Transverse colon (tissue), 4 donors: ENCODE data around the gene DYNC2H1. TPM values are rescaled to one million over a fixed set of nuclear protein-coding genes. Genes with fewer than 3 reads are reported as not detected.

Experiments used
- DNase-seq: peaks from one replicate; pipeline ENCODE4 v3.0.0-alpha.2; 2019
- H3K27ac ChIP-seq, 4 donors: fragments of 200-600 bp; sonication (generic); 2 replicates each; pipeline ENCODE4 v1.5.1; 2016 to 2018; ENCODE audit warnings: inconsistent platforms in 4 of 4
- H3K27me3 ChIP-seq: fragments of 200-600 bp; sonication (generic); 2 replicates; pipeline ENCODE4 v1.5.1; 2017; ENCODE audit warnings: inconsistent platforms
- H3K36me3 ChIP-seq, 4 donors: fragments of 200-600 bp; sonication (generic); 2 replicates each; pipeline ENCODE4 v1.5.1; 2017 to 2019; ENCODE audit warnings: inconsistent platforms in 4 of 4
- H3K4me1 ChIP-seq, 4 donors: fragments of 200-600 bp; sonication (generic); 2 replicates each; pipeline ENCODE4 v1.5.1; 2017 to 2020; ENCODE audit warnings: inconsistent platforms in 4 of 4
- H3K4me3 ChIP-seq, 4 donors: fragments of 200-600 bp; sonication (generic); 1 replicate in 1 of 4; 2 replicates in 3 of 4; pipeline versions ENCODE4 v1.5.1 to v1.6.1; 2017 to 2019; ENCODE audit warnings: inconsistent platforms in 4 of 4
- H3K9me3 ChIP-seq, 2 donors: fragments of 200-600 bp; sonication (generic); 2 replicates each; pipeline ENCODE4 v1.5.1; 2017 to 2019; ENCODE audit warnings: inconsistent platforms in 2 of 2
- EP300 ChIP-seq: sonication (generic); formaldehyde crosslinking; IDR thresholded peaks from one replicate; pipeline ENCODE4 v1.6.1; 2017; ENCODE audit warnings: antibody characterized with exemption, low read depth
- POLR2A ChIP-seq: fragments of 450-650 bp; IDR thresholded peaks from one replicate; pipeline ENCODE4 v1.6.1; 2016; ENCODE audit warnings: antibody characterized with exemption, mild to moderate bottlenecking, moderate library complexity
- POLR2AphosphoS5 ChIP-seq, 3 donors: sonication (generic); formaldehyde crosslinking; IDR thresholded peaks; one replicate each; pipeline ENCODE4 v1.6.1; 2016; ENCODE audit warnings: antibody characterized with exemption in 3 of 3
- whole genome bisulfite sequencing, 2 donors: methylation state at CpG; one replicate each; pipeline ENCODE4 v1.1.5; 2018; ENCODE audit warnings: low coverage in 1 of 2; 5-methylcytosine and 5-hydroxymethylcytosine counted together
- in situ Hi-C, 4 donors: fragments of 200-750 bp; cut with MboI; loops; one replicate each; pipeline versions ENCODE4 v1.15.0 to v1.15.1; 2017; ENCODE audit warnings: low sequenced_read_pairs in 3 of 4, low pct_ligation_motif_present in 1 of 4, low pct_unique_long_range_greater_than_20kb in 1 of 4
- intact Hi-C: fragments of 100-400 bp; cut with DNase I; formaldehyde crosslinking; loops from one replicate; pipeline ENCODE4 v1.15.1; 2023; ENCODE audit warnings: low total_unique reads
- total RNA-seq, 4 donors: library from RNA; depleted of rRNA; stranded (reverse); fragments of >200 nt; gene quantifications; one replicate each; pipeline ENCODE4 v1.1.0, GENCODE V29; 2016
- TF ChIP-seq, protein P1 (sequence below), 5 experiments: fragments of 200-600 bp in 3 of 5; fragments of 450-650 bp in 2 of 5; sonication (generic) in 3 of 5; IDR thresholded peaks; 1 replicate in 2 of 5; 2 replicates in 3 of 5; pipeline ENCODE4 v1.5.1; 2016 to 2017; ENCODE audit warnings: antibody characterized with exemption in 5 of 5, inconsistent platforms in 3 of 5, mild to moderate bottlenecking in 2 of 5, moderate library complexity in 1 of 5

Gene DYNC2H1
- total RNA-seq, 4 donors from 2014 or later = 4.2 to 10.8 (median 4.7) TPM

DNA sequence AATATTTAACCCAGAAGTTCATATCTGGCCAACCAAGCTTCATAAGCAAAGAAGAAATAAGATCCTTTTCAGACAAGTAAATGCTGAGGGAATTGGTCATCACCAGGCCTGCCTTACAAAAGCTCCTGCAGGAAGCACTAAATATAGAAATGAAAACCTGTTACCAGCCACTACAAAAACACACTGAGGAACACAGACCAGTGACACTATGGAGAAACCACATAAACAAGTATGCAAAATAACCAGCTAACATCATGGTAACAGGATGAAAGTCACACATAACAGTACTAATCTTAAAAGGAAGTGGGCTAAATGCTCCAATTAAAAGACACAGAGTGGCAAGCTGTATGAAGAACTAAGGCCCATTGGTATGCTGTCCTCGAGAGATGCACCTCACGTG, 311.4 kb downstream of the DYNC2H1 start:
- Histone ChIP-seq H3K36me3 (no peaks in the 10 kb centered on the region), H3K4me3 (no peak overlapping the region), H3K27me3 (no peaks in the 10 kb centered on the region), H3K9me3 (no peaks in the 10 kb centered on the region), H3K27ac (no peak overlapping the region), H3K4me1 (no peaks in the 10 kb centered on the region)
- in situ Hi-C loops (no loop called here), intact Hi-C loops (no loop called here)
- WGBS, 2 donors = 80 to 95% methylated on average over 2 of the region's 2 CpGs
- no peak for TF ChIP-seq EP300
- TF ChIP-seq, protein P1, sequence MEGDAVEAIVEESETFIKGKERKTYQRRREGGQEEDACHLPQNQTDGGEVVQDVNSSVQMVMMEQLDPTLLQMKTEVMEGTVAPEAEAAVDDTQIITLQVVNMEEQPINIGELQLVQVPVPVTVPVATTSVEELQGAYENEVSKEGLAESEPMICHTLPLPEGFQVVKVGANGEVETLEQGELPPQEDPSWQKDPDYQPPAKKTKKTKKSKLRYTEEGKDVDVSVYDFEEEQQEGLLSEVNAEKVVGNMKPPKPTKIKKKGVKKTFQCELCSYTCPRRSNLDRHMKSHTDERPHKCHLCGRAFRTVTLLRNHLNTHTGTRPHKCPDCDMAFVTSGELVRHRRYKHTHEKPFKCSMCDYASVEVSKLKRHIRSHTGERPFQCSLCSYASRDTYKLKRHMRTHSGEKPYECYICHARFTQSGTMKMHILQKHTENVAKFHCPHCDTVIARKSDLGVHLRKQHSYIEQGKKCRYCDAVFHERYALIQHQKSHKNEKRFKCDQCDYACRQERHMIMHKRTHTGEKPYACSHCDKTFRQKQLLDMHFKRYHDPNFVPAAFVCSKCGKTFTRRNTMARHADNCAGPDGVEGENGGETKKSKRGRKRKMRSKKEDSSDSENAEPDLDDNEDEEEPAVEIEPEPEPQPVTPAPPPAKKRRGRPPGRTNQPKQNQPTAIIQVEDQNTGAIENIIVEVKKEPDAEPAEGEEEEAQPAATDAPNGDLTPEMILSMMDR (IDR thresholded peaks at IDR 0.05) = no peak
- no peak for TF ChIP-seq POLR2A
- no peak for TF ChIP-seq POLR2AphosphoS5 (IDR thresholded peaks at IDR 0.05)
- DNase-seq = no peak

DNA sequence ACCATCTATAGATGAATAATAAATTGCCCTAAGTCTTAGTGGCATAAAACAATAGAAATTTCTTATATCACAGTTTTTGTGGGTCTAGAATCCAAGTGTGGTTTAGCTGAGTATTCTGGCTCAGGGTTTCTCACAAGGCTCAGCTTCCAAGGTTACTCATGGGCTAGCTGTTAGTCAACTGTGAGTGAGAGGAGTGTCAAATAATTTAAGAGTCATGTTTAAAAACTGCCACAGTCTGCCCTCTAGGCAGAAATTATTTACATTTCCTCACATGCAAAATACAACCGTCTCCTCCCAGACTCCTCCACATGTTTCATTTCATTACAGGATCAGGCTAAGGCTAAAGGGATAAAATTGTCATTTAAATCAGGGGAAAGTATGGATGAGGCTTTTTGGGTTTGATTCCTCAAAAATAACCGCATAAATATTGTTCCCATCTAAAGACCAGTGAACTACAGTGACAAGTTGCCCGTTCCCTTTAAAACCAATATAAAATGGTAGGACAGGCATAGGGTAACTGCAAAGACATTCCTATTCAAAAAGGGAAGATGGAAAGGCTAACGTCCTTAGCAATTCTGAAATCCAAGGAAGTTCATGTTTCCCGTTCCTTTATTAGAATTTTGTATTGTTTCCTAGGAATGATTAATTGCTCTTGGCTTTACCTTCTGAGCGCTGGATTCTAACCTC, 324.3 kb downstream of the DYNC2H1 start:
- intact Hi-C loops (no loop called here), in situ Hi-C loops (no loop called here)
- Histone ChIP-seq H3K27me3 (no peaks in the 10 kb centered on the region), H3K27ac (no peak overlapping the region), H3K4me3 (no peak overlapping the region), H3K36me3 (no peaks in the 10 kb centered on the region), H3K9me3 (no peaks in the 10 kb centered on the region), H3K4me1 (no peaks in the 10 kb centered on the region)
- WGBS, 2 donors = 70 to 82% methylated on average over 6 of the region's 6 CpGs
- no peak for DNase-seq
- no peak for TF ChIP-seq POLR2AphosphoS5 (IDR thresholded peaks at IDR 0.05)
- TF ChIP-seq EP300 = no peak
- TF ChIP-seq POLR2A = no peak
- TF ChIP-seq, protein P1 (IDR thresholded peaks at IDR 0.05) = no peak

DNA sequence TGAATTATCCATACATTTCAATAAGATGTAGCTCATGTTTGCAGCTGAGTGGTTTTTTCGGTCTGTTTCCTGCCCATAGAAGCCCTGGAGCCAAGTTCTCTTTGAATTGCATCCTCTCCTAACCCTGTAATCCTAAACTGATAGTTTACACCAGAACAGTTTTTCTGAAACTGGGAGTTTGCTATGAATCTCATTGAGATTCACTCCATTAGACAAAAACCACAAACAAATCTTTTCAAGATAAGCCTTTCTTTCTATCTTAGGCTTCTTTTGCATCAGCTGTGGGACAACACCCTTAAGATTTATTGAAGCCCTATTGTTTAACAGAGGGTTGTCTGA, 324.8 kb downstream of the DYNC2H1 start:
- no peak overlapping the region for H3K27ac ChIP-seq
- no peaks in the 10 kb centered on the region for H3K9me3 ChIP-seq
- in situ Hi-C loops (no loop called here), intact Hi-C loops (no loop called here)
- WGBS, 2 donors = 0 to 27% methylated on average over 1 of the region's 1 CpG
- no peak overlapping the region for H3K4me3 ChIP-seq
- H3K36me3 ChIP-seq = no peaks in the 10 kb centered on the region
- H3K4me1 ChIP-seq = no peaks in the 10 kb centered on the region
- no peak for DNase-seq
- no peak for TF ChIP-seq EP300
- TF ChIP-seq POLR2A = no peak
- TF ChIP-seq, protein P1 (IDR thresholded peaks at IDR 0.05) = no peak
- no peak for TF ChIP-seq POLR2AphosphoS5 (IDR thresholded peaks at IDR 0.05)
- H3K27me3 ChIP-seq = no peaks in the 10 kb centered on the region

DNA sequence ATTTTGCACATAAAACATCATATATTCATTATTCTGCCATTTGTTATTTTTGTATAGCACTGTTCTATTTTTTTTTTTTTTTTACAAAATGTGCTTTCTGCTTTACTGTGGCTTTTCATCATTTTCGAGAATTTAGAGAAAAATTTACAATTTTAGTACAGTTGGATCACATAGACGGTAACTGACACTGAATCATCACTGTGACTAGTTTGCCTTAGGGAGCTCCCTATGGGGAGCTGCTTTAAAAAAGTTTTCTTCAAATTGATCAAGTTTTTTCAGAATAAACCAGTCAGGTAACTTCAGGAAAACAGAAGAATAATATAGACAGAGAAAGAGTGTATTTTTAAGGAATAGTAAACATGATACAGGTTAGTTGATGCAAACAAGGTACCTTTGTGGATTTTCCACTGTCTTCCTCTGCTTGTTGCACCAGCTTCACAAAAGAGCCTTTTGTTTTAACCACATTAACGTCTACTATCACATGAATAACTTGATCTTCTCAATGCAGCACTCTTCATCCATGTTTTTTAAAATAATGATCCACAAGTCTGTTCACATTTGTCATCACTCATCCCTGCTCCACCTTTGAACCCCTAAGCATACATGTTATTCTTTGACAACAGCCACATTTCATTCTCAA, 327.0 kb downstream of the DYNC2H1 start:
- intact Hi-C loops = no loop called here
- TF ChIP-seq POLR2AphosphoS5 (IDR thresholded peaks at IDR 0.05) (no peak), EP300 (no peak), POLR2A (no peak)
- TF ChIP-seq, protein P1 (IDR thresholded peaks at IDR 0.05) = no peak
- Histone ChIP-seq H3K36me3 (no peaks in the 10 kb centered on the region), H3K27ac (no peak overlapping the region), H3K4me1 (no peaks in the 10 kb centered on the region), H3K9me3 (no peaks in the 10 kb centered on the region), H3K4me3 (no peak overlapping the region), H3K27me3 (no peaks in the 10 kb centered on the region)
- WGBS, 2 donors = 56 to 82% methylated on average over 2 to 3 of the region's 3 CpGs
- no peak for DNase-seq
- in situ Hi-C loops = no loop called here
